Activated naive CD8-positive, alpha-beta T cell treated with anti-CD3 and anti-CD28 coated beads, Interleukin-2, amount 10 ng/mL, durations not matched to agents 7 days and 5 days (primary cell): ENCODE data around the gene PACSIN2. TPM values are rescaled to one million over a fixed set of nuclear protein-coding genes. Genes with fewer than 3 reads are reported as not detected.

Experiments
- ATAC-seq: fragments of 150-1000 bp; cut with Tn5 transposase; one replicate; pipeline ENCODE4 v1.10.0; 2021; ENCODE audit warnings: low read depth, moderate library complexity
- POLR2A ChIA-PET: fragments of 350-600 bp; sonication (Branson Sonifier 250); formaldehyde crosslinking; loops from one replicate; lab custom pipeline; 2021; ENCODE audit warnings: antibody characterized with exemption; lab: Charles Lee
- DNase-seq: peaks from one replicate; pipeline ENCODE4 v3.0.0; 2021
- H3K27ac Mint-ChIP-seq: one replicate; pipeline ENCODE4 v1.8.0; 2022; ENCODE audit warnings: mild to moderate bottlenecking, mixed read lengths
- H3K27me3 Mint-ChIP-seq: one replicate; pipeline ENCODE4 v1.8.0; 2022; ENCODE audit warnings: mild to moderate bottlenecking, moderate library complexity, mixed read lengths
- H3K36me3 Mint-ChIP-seq: one replicate; pipeline ENCODE4 v1.8.0; 2021; ENCODE audit warnings: mild to moderate bottlenecking, mixed read lengths
- H3K4me1 Mint-ChIP-seq: one replicate; pipeline ENCODE4 v1.8.0; 2021; ENCODE audit warnings: mixed read lengths
- H3K4me3 Mint-ChIP-seq: one replicate; pipeline ENCODE4 v1.8.0; 2022; ENCODE audit warnings: mild to moderate bottlenecking, moderate library complexity, mixed read lengths
- H3K9me3 Mint-ChIP-seq: one replicate; pipeline ENCODE4 v1.8.0; 2021; ENCODE audit warnings: mixed read lengths
- total RNA-seq, 2 experiments: library from RNA; stranded (reverse); gene quantifications; one replicate each; pipeline ENCODE4 v1.2.3, GENCODE V29; 2021

Gene PACSIN2
- total RNA-seq, 2 experiments from 2014 or later, result 33.6 to 35.8 TPM

GRCh38 chr22:42856865-42857704, 157.9 kb downstream of the PACSIN2 start, which contains the start of gene ARFGAP3:
TSS of gene ARFGAP3 (minus strand) at chr22:42857273. CDS start at chr22:42857182, 91 bp downstream.
- H3K27me3 Mint-ChIP-seq, result no peaks in the 10 kb centered on the region

DNA sequence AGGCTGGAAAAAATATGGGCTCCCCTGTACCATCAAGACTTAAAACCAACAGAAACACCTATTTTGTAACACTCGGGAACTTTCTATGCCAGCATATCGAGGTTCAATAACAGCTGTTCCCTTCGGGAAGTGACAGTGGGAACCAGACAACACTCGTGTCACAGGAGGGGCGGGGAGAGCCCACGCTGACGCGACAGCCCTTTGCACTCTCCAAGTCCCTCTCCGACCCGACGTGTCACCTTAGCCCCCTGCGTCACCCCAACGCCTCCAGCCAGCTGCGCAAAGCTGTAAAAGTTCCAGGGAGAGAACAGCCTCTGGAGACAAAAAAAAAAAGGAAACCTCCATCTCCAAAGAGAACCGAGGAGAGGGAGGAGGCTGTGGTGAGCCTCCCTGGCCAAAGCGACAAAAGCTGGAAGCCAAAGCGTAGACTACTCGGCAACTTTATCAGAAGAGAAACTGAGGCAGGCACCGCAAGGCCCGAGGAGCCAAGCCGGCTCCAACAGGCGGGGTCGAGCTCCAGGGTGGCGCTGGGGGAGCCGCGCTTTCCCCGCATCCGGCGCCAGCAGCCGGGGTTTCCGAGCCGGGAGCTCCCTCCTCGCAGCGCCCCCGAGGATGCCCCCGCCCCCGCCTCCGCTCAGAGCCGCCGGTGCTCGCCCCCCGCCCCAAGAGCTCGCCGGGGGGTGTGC, 158.6 kb downstream of the PACSIN2 start:
- POLR2A ChIA-PET, result interaction anchor here (0.6 to 1.5 kb wide), 9 partner anchors 10 to 294 kb away, joined by 3 to 10 read pairs (median 5); partner anchors contain the start of genes CYB5R3 and POLDIP3
- H3K27ac Mint-ChIP-seq, result peak overlapping the region; percentile 89
- H3K27me3 Mint-ChIP-seq, result no peaks in the 10 kb centered on the region
- peak; percentile 48 for ATAC-seq
- DNase-seq, result no peak
- H3K4me3 Mint-ChIP-seq, result peak overlapping the region; percentile 88
- H3K36me3 Mint-ChIP-seq, result peaks cover 4% of the 10 kb centered on the region
- H3K4me1 Mint-ChIP-seq, result peaks cover 4% of the 10 kb centered on the region
- no peaks in the 10 kb centered on the region for H3K9me3 Mint-ChIP-seq

More at GRCh38 chr22:42856865-42857704, 157.9 kb downstream of the PACSIN2 start, which contains the start of gene ARFGAP3:
- peak; percentile 99 for DNase-seq
- POLR2A ChIA-PET, result interaction anchor here (0.6 to 1.5 kb wide), 7 partner anchors 13 to 293 kb away, joined by 4 to 10 read pairs (median 5); partner anchors contain the start of genes CYB5R3 and POLDIP3
- Mint-ChIP-seq H3K27ac (peak within 1 kb of the TSS; percentile 89), H3K4me1 (peaks cover 4% of the 10 kb centered on the region), H3K9me3 (no peaks in the 10 kb centered on the region), H3K36me3 (peaks cover 4% of the 10 kb centered on the region), H3K4me3 (peak within 1 kb of the TSS; percentile 88)
- peak; percentile 86 for ATAC-seq

- Mint-ChIP-seq H3K9me3 (no peaks in the 10 kb centered on the region), H3K27me3 (no peaks in the 10 kb centered on the region), H3K27ac (no peak overlapping the region), H3K36me3 (peaks cover 4% of the 10 kb centered on the region), H3K4me1 (peaks cover 4% of the 10 kb centered on the region), H3K4me3 (peak overlapping the region; percentile 88)
- DNase-seq (no peak), ATAC-seq (no peak)
- POLR2A ChIA-PET, result interaction anchor here (0.6 to 1.4 kb wide), 3 partner anchors 11 to 290 kb away, joined by 3 to 5 read pairs (median 5); no protein-coding TSS in a partner anchor
Measured at GRCh38 chr22:42855721-42856120, 159.2 kb downstream of the PACSIN2 start.

- no peak for ATAC-seq
- Mint-ChIP-seq H3K36me3 (peaks cover 4% of the 10 kb centered on the region), H3K27me3 (no peaks in the 10 kb centered on the region), H3K27ac (no peak overlapping the region), H3K9me3 (no peaks in the 10 kb centered on the region), H3K4me1 (peaks cover 4% of the 10 kb centered on the region), H3K4me3 (peak overlapping the region; percentile 35)
- DNase-seq, result no peak
- POLR2A ChIA-PET, result interaction anchor here (0.5 kb wide), 1 partner anchor 243 kb away, joined by 3 read pairs; no protein-coding TSS in a partner anchor
Measured at GRCh38 chr22:42855211-42855610, 159.7 kb downstream of the PACSIN2 start.

DNA sequence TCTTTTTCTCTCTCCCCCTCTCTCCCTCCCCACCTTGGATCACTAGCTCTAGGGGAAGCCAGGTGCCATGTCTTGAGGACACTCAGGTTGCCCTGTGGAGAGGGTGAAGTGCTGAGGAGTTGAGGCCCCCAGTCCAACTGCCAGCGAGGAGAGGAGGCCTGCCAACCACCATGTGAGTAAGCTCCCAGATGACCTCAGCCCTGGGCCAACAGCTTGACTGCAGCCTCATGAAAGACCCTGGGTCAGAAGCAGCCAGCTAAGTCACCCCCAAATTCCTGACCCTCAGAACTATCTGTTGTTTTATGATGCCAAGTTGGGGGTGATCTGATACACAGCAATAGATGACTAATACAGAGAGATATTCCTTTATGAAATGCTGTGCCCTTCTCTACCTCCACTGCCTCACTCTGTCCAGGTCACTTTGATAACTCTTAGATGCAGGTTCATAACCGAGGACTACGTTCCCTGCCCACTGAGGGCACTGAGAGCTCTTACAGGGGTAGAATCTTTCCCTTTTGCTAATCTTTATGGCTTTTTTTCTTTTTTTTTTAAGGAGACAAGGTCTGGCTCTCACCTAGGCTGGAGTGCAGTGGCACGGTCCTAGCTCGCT, 165.9 kb downstream of the PACSIN2 start:
- H3K36me3 Mint-ChIP-seq, result peaks cover 18% of the 10 kb centered on the region
- no peaks in the 10 kb centered on the region for H3K27me3 Mint-ChIP-seq
- H3K27ac Mint-ChIP-seq, result no peak overlapping the region
- H3K4me3 Mint-ChIP-seq, result no peak overlapping the region
- DNase-seq (no peak), ATAC-seq (no peak)
- H3K9me3 Mint-ChIP-seq, result no peaks in the 10 kb centered on the region
- H3K4me1 Mint-ChIP-seq, result peaks cover 2% of the 10 kb centered on the region
- POLR2A ChIA-PET, result interaction anchor here (0.6 to 1.1 kb wide), 3 partner anchors 16 to 70 kb away, joined by 3 read pairs; no protein-coding TSS in a partner anchor

- POLR2A ChIA-PET, result no interaction called here
- H3K9me3 Mint-ChIP-seq, result no peaks in the 10 kb centered on the region
- H3K4me1 Mint-ChIP-seq, result peaks cover 6% of the 10 kb centered on the region
- H3K27me3 Mint-ChIP-seq, result no peaks in the 10 kb centered on the region
- DNase-seq (no peak), ATAC-seq (no peak)
- H3K27ac Mint-ChIP-seq, result no peak overlapping the region
- peaks cover 16% of the 10 kb centered on the region for H3K36me3 Mint-ChIP-seq
- H3K4me3 Mint-ChIP-seq, result no peak overlapping the region
Measured at GRCh38 chr22:42847110-42847509, 167.8 kb downstream of the PACSIN2 start.

DNA sequence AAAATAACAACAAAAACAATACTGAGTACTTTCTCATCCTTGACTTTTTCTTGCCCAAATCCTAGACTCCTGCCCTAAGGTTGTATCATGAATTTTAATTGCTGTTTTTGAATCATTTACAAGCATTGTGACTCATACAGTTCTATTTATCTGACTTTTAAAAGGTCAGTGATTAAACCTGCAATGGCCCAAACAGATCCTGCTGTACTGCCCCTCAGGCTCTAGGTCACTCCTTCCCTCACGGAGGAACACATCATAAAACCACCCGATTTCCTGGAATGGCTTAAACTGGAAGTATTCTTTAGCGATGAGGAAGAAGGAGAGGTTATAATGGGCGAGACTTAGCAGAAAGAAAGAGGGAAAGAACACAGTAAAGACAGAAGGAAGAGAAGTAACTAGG, 170.2 kb downstream of the PACSIN2 start:
- peaks cover 11% of the 10 kb centered on the region for H3K4me1 Mint-ChIP-seq
- no peak overlapping the region for H3K4me3 Mint-ChIP-seq
- H3K27me3 Mint-ChIP-seq, result no peaks in the 10 kb centered on the region
- POLR2A ChIA-PET, result no interaction called here
- ATAC-seq (no peak), DNase-seq (no peak)
- H3K27ac Mint-ChIP-seq, result no peak overlapping the region
- H3K9me3 Mint-ChIP-seq, result no peaks in the 10 kb centered on the region
- H3K36me3 Mint-ChIP-seq, result peaks cover 26% of the 10 kb centered on the region

DNA sequence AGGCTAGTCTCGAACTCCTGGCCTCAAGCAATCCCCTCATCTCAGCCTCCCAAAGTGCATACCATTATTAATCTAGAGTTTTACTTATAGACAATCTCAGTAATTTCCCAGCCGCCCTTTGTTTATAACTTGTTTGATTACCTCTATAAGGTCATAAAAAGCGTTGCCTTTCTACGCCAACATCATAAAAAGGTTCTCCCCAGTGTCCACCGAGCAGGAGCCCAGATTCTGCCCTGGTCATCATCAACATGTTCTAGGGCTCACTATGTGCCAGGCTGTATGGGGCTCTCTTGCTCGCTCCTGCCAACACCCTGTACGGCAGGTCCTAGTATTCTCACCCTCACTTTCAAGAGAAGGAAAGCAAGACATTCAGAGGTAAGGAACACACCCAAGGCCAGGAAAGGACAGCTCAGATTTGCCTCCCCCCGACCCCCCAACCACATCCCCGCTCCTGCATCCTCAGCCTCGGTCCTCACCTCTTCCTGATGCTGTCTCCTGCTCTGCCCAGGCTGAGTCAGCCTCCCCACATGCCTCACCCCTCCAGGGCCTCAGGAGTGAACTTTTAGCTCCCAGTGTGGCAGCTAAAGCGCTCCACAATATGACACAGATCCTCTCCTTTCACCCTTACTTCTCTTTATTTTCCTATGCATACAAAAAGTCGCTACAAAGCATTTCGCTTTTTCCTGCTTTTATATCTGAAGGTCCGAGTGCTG, 172.1 kb downstream of the PACSIN2 start:
- no peak for DNase-seq

GRCh38 chr22:42841444-42841843, 173.5 kb downstream of the PACSIN2 start:
- H3K27ac Mint-ChIP-seq, result peak overlapping the region; percentile 14
- peaks cover 25% of the 10 kb centered on the region for H3K36me3 Mint-ChIP-seq

More for the DNA sequence above, 172.1 kb downstream of the PACSIN2 start:
- POLR2A ChIA-PET, result no interaction called here
- Mint-ChIP-seq H3K4me3 (no peak overlapping the region), H3K9me3 (no peaks in the 10 kb centered on the region), H3K4me1 (peaks cover 11% of the 10 kb centered on the region), H3K27ac (no peak overlapping the region), H3K36me3 (peaks cover 26% of the 10 kb centered on the region), H3K27me3 (no peaks in the 10 kb centered on the region)
- ATAC-seq, result no peak

DNA sequence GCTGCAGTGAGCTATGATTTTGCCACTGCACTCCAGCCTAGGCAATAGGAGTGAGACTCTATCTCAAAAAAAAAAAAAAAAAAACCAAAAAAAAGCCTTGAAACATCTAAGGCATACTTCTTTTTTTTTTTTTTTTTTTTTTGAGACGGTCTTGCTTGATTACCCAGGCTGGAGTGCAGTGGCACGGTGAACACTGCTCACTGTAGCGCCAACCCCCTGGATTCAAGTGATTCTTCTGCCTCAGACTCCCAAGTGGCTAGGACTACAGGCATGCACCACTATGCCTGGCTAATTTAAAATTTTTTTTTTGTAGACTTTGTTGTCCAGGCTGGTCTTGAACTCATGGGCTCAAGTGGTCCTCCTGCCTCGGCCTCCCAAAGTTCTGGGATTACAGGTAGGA, 177.4 kb downstream of the PACSIN2 start:
- H3K27me3 Mint-ChIP-seq, result no peaks in the 10 kb centered on the region
- peaks cover 5% of the 10 kb centered on the region for H3K4me1 Mint-ChIP-seq
- POLR2A ChIA-PET, result no interaction called here
- peaks cover 22% of the 10 kb centered on the region for H3K36me3 Mint-ChIP-seq
- DNase-seq (no peak), ATAC-seq (no peak)
- no peak overlapping the region for H3K27ac Mint-ChIP-seq
- no peak overlapping the region for H3K4me3 Mint-ChIP-seq
- H3K9me3 Mint-ChIP-seq, result no peaks in the 10 kb centered on the region

More at GRCh38 chr22:42841444-42841843, 173.5 kb downstream of the PACSIN2 start:
- no peak for DNase-seq
- Mint-ChIP-seq H3K9me3 (no peaks in the 10 kb centered on the region), H3K4me1 (peaks cover 11% of the 10 kb centered on the region), H3K27me3 (no peaks in the 10 kb centered on the region), H3K4me3 (no peak overlapping the region)
- ATAC-seq, result no peak
- POLR2A ChIA-PET, result interaction anchor here (1.0 kb wide), 1 partner anchor 15 kb away, joined by 4 read pairs; the partner anchor contains the start of gene ARFGAP3

GRCh38 chr22:42836026-42836425, 178.9 kb downstream of the PACSIN2 start:
- Mint-ChIP-seq H3K27ac (no peak overlapping the region), H3K4me3 (no peak overlapping the region), H3K27me3 (no peaks in the 10 kb centered on the region), H3K36me3 (peaks cover 18% of the 10 kb centered on the region), H3K9me3 (no peaks in the 10 kb centered on the region), H3K4me1 (no peaks in the 10 kb centered on the region)
- ATAC-seq (no peak), DNase-seq (no peak)
- POLR2A ChIA-PET, result no interaction called here

GRCh38 chr22:42834177-42834949, 180.6 kb downstream of the PACSIN2 start:
- no peak for DNase-seq
- no peak for ATAC-seq
- H3K9me3 Mint-ChIP-seq, result no peaks in the 10 kb centered on the region
- H3K36me3 Mint-ChIP-seq, result peaks cover 18% of the 10 kb centered on the region
- no peak overlapping the region for H3K4me3 Mint-ChIP-seq
- H3K27ac Mint-ChIP-seq, result no peak overlapping the region
- POLR2A ChIA-PET, result no interaction called here
- H3K27me3 Mint-ChIP-seq, result no peaks in the 10 kb centered on the region
- peaks cover 2% of the 10 kb centered on the region for H3K4me1 Mint-ChIP-seq
